NK-92 (cell line): Measurements from ENCODE around the gene EPO.

Source experiments
- DNase-seq: peaks from one replicate; lab custom pipeline; 2025; ENCODE audit not compliant: unreplicated experiment; lab: John Stamatoyannopoulos, UW

The EPO gene

DNA sequence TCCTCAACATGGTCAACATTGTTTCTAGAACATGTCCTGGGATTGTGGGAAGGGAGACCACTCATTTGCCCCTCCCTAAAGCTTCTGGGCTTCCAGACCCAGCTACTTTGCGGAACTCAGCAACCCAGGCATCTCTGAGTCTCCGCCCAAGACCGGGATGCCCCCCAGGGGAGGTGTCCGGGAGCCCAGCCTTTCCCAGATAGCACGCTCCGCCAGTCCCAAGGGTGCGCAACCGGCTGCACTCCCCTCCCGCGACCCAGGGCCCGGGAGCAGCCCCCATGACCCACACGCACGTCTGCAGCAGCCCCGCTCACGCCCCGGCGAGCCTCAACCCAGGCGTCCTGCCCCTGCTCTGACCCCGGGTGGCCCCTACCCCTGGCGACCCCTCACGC is at the start of gene EPO:
TSS of gene EPO (plus strand) at position 190 of the 392 bp plus-strand sequence. CDS start 513 bp downstream, outside the sequence.
- no peak for DNase-seq

GRCh38 chr7:100671353-100672327 is 48.6 kb upstream of the EPO start:
- no peak for DNase-seq

DNA sequence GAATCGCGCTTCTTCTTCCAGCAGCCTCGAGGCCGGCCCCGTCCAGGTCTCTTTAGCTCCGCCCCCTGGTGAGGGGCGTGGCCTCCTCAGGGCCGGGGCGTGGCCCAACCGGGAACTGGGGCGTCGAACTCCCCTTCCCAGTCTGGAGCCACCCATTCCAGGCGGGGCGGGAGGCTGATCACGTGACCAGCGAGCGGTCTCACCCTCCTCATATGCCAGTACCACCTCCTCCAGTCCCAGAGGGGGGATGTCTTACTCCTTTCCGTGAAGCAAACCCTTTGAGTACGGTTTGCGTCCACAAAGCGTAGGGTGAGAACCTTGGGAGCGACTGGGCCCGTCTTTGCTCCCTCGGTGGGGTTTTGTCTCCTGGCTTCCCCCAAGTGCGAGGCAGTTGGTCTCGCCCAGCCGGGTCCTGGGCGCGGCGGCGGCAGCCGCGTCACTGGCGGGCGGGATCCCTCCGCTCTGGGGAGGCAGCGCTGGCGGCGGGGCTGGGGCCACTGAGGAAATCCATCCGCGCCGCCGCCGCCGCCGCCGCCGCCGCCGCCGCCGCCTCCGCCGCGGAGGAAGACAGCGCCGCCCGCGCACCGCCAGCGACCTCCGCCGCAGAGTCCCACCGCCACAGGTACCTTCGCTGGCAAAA is 46.8 kb upstream of the EPO start, which contains the start of gene GNB2:
TSS of gene GNB2 (plus strand) at position 439 of the 640 bp plus-strand sequence. CDS start 2,526 bp downstream, outside the sequence.
- DNase-seq, result peak; percentile 89

DNA sequence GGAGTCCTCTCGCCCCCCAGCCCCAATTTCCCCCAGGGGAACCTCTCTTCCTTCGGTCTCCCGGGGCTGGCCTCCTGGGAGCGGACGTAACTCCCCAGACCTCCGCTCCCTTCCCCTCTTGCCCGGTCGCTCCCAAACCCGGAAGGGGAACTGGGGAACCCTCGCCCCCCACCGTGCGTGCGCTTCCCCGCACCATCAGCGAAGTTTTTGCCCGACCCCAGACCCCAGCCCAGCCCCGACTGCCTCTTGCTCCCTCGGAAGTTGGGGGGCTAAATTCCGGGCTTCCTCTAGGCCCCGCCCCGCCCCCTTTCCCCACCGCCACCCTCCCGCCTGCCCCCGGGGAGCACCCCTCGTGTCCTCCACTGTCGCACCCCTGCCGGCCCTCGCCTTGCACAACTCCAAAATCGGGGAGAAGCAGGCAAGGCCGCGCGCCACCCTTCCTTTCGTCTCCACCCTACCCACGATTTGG is 46.3 kb upstream of the EPO start:
- no peak for DNase-seq

DNA sequence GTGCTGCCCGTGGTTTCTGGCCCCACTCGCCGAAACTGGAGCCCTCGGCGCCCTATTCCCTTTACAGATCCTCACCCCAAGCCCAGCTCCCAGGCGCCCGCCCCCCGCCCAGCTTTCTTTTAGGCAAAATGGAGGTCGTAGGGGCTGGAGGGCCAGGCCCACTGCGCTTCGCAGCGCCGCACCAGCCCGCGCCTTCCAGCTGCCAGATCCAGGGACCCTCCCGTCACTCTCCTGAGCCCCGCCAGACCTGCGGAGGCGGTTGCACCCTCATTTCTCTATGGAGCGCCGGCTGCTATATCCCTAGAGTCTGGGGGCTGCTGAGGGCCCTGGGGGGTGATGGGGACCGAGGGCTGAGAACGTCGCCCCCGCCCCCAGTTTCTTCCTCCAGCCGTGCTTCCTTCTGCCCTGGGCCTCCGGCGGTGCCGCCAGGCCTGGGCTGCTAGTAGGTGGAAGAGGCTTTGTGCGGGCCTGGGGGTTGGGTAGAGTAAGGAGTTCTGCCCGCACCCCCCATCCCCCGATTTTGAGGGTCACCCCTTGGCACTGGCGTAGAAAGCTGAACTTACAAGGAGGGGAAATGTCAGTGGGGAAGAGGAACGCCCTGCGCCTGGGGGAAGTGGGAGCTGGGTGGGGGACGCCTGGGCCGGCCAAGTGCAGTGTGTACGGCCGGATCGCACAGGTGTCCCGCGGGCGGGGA is 45.7 kb upstream of the EPO start:
- no peak for DNase-seq

DNA sequence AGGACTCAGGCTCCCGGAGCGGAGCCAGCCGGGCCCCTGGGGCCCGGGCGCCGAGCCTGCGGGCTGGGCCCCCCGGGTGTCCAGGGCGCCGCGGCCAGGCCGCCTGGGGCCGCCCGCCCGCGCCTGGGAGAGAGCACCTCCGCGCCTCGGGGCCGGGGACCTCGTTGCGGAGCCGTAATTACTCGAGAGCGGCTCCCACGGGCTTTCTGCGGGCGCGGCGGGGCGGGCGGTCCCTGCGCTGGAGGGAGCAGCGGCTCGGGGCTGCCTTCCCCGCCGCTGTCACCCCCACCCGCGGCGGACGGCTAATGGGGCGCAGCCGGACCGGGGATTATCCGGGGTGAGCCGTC is 45.2 kb upstream of the EPO start:
- no peak for DNase-seq

DNA sequence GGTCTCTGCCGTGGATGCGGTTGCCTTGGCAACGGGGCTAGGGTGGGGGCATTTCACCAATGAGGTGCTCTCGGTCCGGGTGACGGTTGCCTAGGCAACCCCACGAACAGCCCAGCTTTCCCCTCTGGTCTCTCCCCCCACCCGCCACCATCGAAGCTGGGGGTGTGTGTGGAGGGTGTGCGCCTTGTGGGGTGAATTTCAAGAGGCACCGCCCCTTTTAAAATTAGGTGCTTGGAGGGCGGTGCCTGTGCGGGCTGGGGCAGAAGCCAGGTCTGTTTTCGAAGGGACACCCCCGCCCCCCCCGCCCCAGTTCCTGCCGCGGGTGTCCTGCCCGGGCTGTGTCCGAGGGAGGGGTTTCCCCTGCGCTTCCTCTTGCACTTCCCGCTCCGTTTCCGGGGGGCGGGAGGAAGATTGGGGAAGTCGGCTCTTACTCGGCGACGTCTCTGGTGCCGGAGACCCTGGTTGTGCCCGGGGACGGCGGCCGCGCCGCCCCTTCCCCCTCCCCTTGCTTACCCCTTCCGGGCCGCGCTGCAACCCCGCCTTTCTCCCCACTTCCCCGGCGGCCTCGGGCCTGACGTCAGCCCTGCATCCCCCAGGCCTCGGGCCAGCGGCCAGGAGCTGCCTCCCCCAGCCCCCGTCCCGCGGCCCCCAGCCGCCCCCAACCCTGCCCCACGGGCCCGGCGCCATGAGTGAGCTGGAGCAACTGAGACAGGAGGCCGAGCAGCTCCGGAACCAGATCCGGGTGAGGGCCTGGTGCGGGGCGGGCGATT is 44.5 kb upstream of the EPO start:
- DNase-seq, result peak; percentile 68

DNA sequence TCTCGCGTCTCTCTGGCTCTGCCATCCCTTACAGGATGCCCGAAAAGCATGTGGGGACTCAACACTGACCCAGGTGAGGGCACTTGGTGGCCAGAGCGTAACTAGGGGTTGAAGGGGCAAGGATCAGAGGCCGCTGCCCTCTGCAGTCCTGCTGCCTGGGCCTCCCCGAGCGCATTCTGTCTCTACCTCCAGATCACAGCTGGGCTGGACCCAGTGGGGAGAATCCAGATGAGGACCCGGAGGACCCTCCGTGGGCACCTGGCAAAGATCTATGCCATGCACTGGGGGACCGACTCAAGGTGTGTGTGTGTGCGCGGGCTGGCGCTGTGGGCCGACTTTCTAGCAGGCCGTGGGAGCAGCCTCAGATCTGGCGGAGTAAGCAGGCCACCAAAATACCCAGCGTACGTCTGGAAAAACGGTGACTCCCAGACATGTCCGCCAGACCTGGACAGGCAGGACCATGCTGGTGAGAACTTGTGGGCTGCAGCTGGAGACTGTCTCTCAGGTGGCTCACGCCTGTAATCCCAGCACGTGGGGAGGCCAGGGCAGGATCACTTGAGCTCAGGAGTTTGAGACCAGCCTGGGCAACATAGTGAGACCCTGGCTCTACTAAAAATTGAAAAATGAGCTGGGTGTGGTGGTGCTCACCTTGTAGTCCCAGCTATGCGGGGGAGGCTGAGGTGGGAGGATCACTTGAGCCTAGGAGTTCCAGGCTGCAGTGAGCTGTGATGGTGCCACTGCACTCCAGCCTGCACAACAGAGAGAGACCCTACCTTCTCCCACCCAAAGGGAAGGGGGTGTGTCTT is 43.6 kb upstream of the EPO start:
- no peak for DNase-seq

- DNase-seq, result no peak
Measured at GRCh38 chr7:100677308-100678267, 42.7 kb upstream of the EPO start.

- no peak for DNase-seq
Measured at GRCh38 chr7:100678291-100678984, 41.8 kb upstream of the EPO start.

DNA sequence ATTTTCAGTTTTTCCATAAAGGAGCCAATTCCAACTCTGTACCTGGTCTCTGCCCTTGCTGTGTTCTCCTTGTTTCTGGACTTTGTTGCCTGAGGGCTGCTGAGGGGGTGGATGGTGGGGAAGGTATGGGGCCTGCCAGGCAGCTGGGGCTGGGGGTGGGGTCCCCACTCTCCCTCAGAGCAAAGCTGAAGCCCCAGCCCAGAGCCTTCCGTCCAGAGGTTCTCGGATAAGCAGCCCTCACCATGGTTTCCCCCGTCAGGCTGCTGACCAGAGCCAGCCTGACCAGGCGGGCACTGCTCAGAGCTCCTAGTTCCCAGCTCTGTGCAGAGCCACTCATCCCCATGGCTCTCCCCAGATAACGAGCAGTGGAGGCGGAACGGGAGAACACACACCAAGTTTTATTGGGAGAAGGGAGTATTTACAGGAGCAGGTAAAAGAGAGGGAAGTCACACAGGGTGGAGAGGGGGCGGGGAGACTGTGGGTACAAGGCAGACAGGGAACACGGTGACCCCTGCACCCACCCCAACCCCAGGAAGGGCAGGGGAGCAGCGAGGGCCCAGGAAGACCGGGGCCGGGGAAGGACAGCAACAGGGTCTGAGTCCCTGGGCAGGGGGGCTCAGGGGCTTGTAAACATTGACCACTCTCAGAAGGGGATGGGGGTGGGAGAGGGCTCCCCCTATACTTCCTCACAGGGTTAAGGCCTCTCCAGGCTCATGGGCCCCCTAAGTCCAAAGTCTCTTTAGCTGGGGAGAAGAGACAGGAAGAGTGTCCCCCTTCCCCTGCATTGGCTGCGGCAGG is 40.9 kb upstream of the EPO start:
- no peak for DNase-seq

GRCh38 chr7:100679927-100680575 is 40.2 kb upstream of the EPO start:
- no peak for DNase-seq

DNA sequence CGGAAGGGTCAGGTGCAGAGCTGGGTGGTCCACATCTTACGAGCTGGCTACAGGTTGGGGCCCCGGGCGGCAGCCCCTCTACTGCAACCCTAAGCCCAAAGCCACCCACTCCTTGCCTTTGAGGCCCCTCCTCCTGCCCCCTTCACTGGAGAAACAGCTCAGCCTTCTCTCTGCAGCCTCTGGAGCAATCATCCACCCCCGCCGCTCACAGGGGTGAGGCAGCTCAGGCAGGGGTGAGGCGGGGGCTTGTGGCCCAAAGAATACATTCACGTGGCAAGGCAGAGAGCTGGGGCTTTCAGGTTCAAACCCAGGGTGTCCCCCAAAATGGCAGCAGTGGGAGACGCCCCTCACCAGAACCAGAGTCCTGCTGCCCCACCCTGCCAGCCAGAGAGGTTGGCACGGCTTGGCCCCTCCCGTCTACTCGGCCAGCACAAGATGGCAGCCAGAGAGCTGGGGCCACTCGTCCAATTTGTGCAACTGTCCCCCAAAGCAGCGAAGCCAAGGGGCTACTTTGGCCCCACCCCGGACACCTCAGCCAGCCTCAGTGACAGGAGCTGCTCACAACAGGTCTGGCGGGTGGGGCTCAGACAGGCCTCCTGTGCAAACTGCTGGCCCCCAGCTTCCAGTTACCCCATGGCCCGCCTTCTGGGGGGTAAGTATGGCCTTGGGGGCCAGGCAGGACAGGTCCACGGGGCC is 39.5 kb upstream of the EPO start:
- no peak for DNase-seq

DNA sequence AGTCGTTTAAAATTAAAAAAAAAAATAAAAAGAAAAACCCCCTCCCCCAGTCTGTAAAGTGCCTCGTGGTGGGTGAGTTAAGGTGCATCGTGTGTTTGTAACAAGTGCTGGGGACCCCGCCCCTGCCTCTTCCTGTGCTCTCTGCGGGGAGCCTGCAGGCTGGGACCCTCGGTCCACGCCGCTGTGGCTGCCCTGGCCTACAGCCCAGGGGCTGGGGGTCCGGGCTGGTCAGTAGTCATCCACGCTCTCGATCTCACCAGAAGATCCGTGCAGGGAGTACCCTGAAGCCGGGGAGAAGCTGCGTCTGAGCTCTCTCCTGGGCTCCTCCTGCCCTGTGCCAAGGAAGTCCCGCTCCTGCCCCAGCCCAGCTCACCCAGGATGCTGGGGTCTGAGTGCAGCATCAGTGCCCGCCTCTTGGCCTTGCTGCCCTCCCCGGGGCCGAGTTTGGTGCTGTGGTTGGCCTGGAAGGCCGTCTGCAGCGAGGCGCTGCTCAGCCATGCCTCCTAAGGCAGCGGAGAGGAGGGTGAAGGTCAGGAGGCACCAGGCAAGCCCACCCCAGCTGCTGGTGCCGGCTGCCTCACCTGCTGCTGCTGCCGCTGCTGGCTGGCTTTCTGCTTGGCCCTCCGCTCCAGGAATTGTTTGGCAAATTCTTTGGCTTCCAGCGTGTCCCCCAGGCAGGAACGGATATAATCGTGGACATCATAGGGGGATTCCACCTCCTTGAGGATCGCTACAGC is 38.6 kb upstream of the EPO start:
- DNase-seq, result no peak

- DNase-seq, result no peak
Measured at GRCh38 chr7:100682228-100682741, 38.0 kb upstream of the EPO start.
